B cell (primary cell): Measurements from ENCODE around the gene ARHGEF19. TPM values are rescaled to one million over a fixed set of nuclear protein-coding genes. Genes with fewer than 3 reads are reported as not detected.

ENCODE experiments used
- ATAC-seq: fragments of 200-7000 bp; cut with Tn5 transposase; one replicate; pipeline ENCODE4 v1.10.0; 2021; ENCODE audit warnings: low read depth, mild to moderate bottlenecking, moderate number of reproducible peaks, moderate library complexity
- CTCF ChIA-PET: fragments of 350-600 bp; sonication (Branson Sonifier 250); formaldehyde crosslinking; loops from one replicate; lab custom pipeline; 2021; ENCODE audit warnings: antibody characterized with exemption, inconsistent platforms; lab: Charles Lee
- POLR2A ChIA-PET: fragments of 350-600 bp; sonication (Branson Sonifier 250); formaldehyde crosslinking; loops from one replicate; lab custom pipeline; 2021; ENCODE audit warnings: antibody characterized with exemption; lab: Charles Lee
- DNase-seq: peaks from one replicate; pipeline ENCODE4 v3.0.0; 2013
- H2AFZ ChIP-seq: 2 replicates; pipeline ENCODE4 v1.6.1; 2012; ENCODE audit warnings: mild to moderate bottlenecking, low read depth, low read length; ENCODE audit not compliant: insufficient read depth, poor library complexity, severe bottlenecking
- H3K27ac ChIP-seq, 2 donors: 1 replicate in 1 of 2; 2 replicates in 1 of 2; pipeline ENCODE4 v1.5.1; 2012 to 2013; ENCODE audit warnings: low read length in 2 of 2, mild to moderate bottlenecking in 2 of 2, moderate library complexity in 1 of 2
- H3K27me3 ChIP-seq, 4 experiments: fragments of 200-600 bp in 1 of 4; sonication (generic) in 1 of 4; replicated peaks in 1 of 4; 1 replicate in 2 of 4; 2 replicates in 2 of 4; pipeline versions ENCODE4 v1.6.1 to v1.7.0; 2013 to 2016; ENCODE audit warnings: low read length in 3 of 4, mild to moderate bottlenecking in 2 of 4, mixed read lengths in 1 of 4, moderate library complexity in 1 of 4; ENCODE audit not compliant: insufficient read depth in 4 of 4, control insufficient read depth in 3 of 4; ENCODE audit errors: control extremely low read depth in 1 of 4
- H3K36me3 ChIP-seq, 2 experiments: replicated peaks in 1 of 2; 1 replicate in 1 of 2; 2 replicates in 1 of 2; pipeline versions ENCODE4 v1.6.1 to v1.7.1; 2013; ENCODE audit warnings: low read length in 1 of 2; ENCODE audit not compliant: insufficient read depth in 2 of 2, control insufficient read depth in 1 of 2; ENCODE audit errors: control extremely low read depth in 1 of 2, extremely low read depth in 1 of 2
- H3K4me1 ChIP-seq, 2 donors: fragments of 200-600 bp in 1 of 2; sonication (generic) in 1 of 2; 1 replicate in 1 of 2; 2 replicates in 1 of 2; pipeline versions ENCODE4 v1.5.1 to v1.6.1; 2013 to 2017; ENCODE audit warnings: low read length in 2 of 2; ENCODE audit not compliant: control insufficient read depth in 2 of 2, insufficient read depth in 2 of 2
- H3K4me2 ChIP-seq: replicated peaks from 2 replicates; pipeline ENCODE3; 2012; ENCODE audit warnings: mild to moderate bottlenecking, low read depth, low read length; ENCODE audit not compliant: poor library complexity, severe bottlenecking
- H3K4me3 ChIP-seq, 5 experiments: fragments of 200-600 bp in 1 of 5; sonication (generic) in 1 of 5; 1 replicate in 3 of 5; 2 replicates in 2 of 5; pipeline versions ENCODE4 v1.5.1 to v1.7.0; 2011 to 2016; ENCODE audit warnings: low read length in 4 of 5, mild to moderate bottlenecking in 4 of 5, low read depth in 2 of 5, control low read depth in 1 of 5, moderate library complexity in 1 of 5; ENCODE audit not compliant: insufficient read depth in 1 of 5; ENCODE audit errors: control extremely low read depth in 1 of 5, extremely low read depth in 1 of 5
- H3K79me2 ChIP-seq: fragments of 200-600 bp; sonication (generic); one replicate; pipeline ENCODE4 v1.6.0; 2016; ENCODE audit warnings: low read length; ENCODE audit not compliant: control insufficient read depth, insufficient read depth
- H3K9ac ChIP-seq: fragments of 200-600 bp; sonication (generic); 2 replicates; pipeline ENCODE4 v1.6.1; 2017; ENCODE audit warnings: mild to moderate bottlenecking, low read length, moderate library complexity
- H3K9me3 ChIP-seq, 3 donors: one replicate each; pipeline versions ENCODE4 v1.6.1 to v1.7.1; 2013; ENCODE audit warnings: low read length in 2 of 3; ENCODE audit not compliant: control insufficient read depth in 2 of 3, insufficient read depth in 1 of 3; ENCODE audit errors: control extremely low read depth in 1 of 3
- H4K20me1 ChIP-seq: 2 replicates; pipeline ENCODE4 v1.6.0; 2012; ENCODE audit warnings: mild to moderate bottlenecking, low read length; ENCODE audit not compliant: insufficient read depth, control insufficient read depth, poor library complexity, severe bottlenecking
- H3K27ac Mint-ChIP-seq: one replicate; pipeline ENCODE4 v1.8.0; 2021; ENCODE audit warnings: mixed read lengths
- H3K27me3 Mint-ChIP-seq: one replicate; pipeline ENCODE4 v1.8.0; 2021; ENCODE audit warnings: mixed read lengths
- H3K4me1 Mint-ChIP-seq: one replicate; pipeline ENCODE4 v1.8.0; 2021; ENCODE audit warnings: mixed read lengths
- H3K4me3 Mint-ChIP-seq: one replicate; pipeline ENCODE4 v1.8.0; 2021; ENCODE audit warnings: mixed read lengths
- H3K9me3 Mint-ChIP-seq: one replicate; pipeline ENCODE4 v1.8.0; 2022; ENCODE audit warnings: mixed read lengths; ENCODE audit not compliant: insufficient read depth
- EZH2 ChIP-seq: IDR thresholded peaks from 2 replicates; pipeline ENCODE4 v1.6.1; 2012; ENCODE audit warnings: borderline replicate concordance, low read depth, mild to moderate bottlenecking, moderate library complexity, low read length; ENCODE audit not compliant: insufficient read depth, poor library complexity, severe bottlenecking
- WGBS: methylation state at CpG from one replicate; pipeline ENCODE4 v1.1.5; 2013; ENCODE audit warnings: missing lambda C conversion rate; ENCODE audit not compliant: insufficient coverage; 5-methylcytosine and 5-hydroxymethylcytosine counted together
- intact Hi-C: fragments of 100-400 bp; cut with micrococcal nuclease; formaldehyde crosslinking; loops from one replicate; pipeline ENCODE4 v1.10.0; 2022
- polyA plus RNA-seq: library from polyadenylated mRNA; depleted of rRNA; stranded (reverse); fragments of >200 nt; gene quantifications from 2 replicates; pipeline ENCODE4 v1.2.3, GENCODE V29; 2012
- total RNA-seq, 2 donors: library from RNA; stranded (reverse); fragments of 120-200 nt in 1 of 2; gene quantifications; 1 replicate in 1 of 2; 2 replicates in 1 of 2; pipeline versions ENCODE4 v1.2.3 to v1.2.4, GENCODE V29; 2013 to 2022
- TF ChIP-seq, protein P1 (sequence below): fragments of 200-600 bp; IDR thresholded peaks from one replicate; pipeline ENCODE4 v1.8.0; 2022; ENCODE audit warnings: antibody characterized with exemption, mild to moderate bottlenecking

The ARHGEF19 gene
- total and polyA plus RNA-seq, 2 donors (not counting 1 experiment from before 2014, with no cell fraction given) = 13.9 to 20.9 TPM

DNA sequence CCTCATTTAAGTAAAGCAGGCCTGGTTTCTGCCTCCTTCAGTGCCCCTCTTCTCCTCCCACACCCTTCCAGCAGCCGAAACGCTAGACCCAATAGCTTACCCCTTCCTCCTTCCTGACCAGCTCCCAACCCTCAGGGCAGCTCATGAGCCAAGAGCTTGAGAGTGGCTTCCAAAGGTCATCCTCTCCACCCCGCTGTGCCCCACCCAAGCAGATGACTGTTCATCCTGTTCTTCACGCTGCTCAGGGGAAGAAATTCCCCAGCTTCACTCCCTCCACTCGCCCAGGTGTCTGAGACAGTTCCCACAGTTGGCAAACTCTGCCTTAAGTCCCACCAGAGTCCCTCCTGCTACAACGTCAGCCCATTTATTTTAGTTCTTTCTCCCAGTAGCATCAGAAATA is 23.4 kb downstream of the ARHGEF19 start:
- Mint-ChIP-seq H3K4me3 (no peak overlapping the region), H3K27me3 (peaks cover 18% of the 10 kb centered on the region), H3K27ac (no peak overlapping the region), H3K4me1 (peaks cover 2% of the 10 kb centered on the region), H3K9me3 (no peaks in the 10 kb centered on the region)
- peaks cover 5 to 7% of the 10 kb centered on the region in 2 donors for H3K4me1 ChIP-seq
- POLR2A ChIA-PET = interaction anchor here (0.6 to 0.7 kb wide), 2 partner anchors 95 to 110 kb away, joined by 3 to 5 read pairs; no protein-coding TSS in a partner anchor
- intact Hi-C loops = no loop called here
- DNase-seq = no peak
- TF ChIP-seq, protein P1, sequence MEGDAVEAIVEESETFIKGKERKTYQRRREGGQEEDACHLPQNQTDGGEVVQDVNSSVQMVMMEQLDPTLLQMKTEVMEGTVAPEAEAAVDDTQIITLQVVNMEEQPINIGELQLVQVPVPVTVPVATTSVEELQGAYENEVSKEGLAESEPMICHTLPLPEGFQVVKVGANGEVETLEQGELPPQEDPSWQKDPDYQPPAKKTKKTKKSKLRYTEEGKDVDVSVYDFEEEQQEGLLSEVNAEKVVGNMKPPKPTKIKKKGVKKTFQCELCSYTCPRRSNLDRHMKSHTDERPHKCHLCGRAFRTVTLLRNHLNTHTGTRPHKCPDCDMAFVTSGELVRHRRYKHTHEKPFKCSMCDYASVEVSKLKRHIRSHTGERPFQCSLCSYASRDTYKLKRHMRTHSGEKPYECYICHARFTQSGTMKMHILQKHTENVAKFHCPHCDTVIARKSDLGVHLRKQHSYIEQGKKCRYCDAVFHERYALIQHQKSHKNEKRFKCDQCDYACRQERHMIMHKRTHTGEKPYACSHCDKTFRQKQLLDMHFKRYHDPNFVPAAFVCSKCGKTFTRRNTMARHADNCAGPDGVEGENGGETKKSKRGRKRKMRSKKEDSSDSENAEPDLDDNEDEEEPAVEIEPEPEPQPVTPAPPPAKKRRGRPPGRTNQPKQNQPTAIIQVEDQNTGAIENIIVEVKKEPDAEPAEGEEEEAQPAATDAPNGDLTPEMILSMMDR = no peak
- TF ChIP-seq EZH2 = no peak
- no peak overlapping the region for H3K4me2 ChIP-seq
- H3K27ac ChIP-seq = no peak overlapping the region
- H2AFZ ChIP-seq = no peak overlapping the region
- no peaks in the 10 kb centered on the region for H3K79me2 ChIP-seq
- CTCF ChIA-PET = interaction anchor here (2.0 to 12.1 kb wide), 3 partner anchors 109 to 181 kb away, joined by 5 to 237 read pairs (median 12); partner anchors contain the start of gene FAM131C
- H3K9ac ChIP-seq = no peak overlapping the region
- peaks cover 0 to 26% (median 9%) of the 10 kb centered on the region in 4 experiments for H3K27me3 ChIP-seq
- no peak overlapping the region for H3K4me3 ChIP-seq
- ATAC-seq = no peak
- 56% methylated on average over 6 of the region's 6 CpGs for WGBS
- H3K9me3 ChIP-seq = no peaks in the 10 kb centered on the region
- H4K20me1 ChIP-seq = no peaks in the 10 kb centered on the region
- H3K36me3 ChIP-seq = no peaks in the 10 kb centered on the region

DNA sequence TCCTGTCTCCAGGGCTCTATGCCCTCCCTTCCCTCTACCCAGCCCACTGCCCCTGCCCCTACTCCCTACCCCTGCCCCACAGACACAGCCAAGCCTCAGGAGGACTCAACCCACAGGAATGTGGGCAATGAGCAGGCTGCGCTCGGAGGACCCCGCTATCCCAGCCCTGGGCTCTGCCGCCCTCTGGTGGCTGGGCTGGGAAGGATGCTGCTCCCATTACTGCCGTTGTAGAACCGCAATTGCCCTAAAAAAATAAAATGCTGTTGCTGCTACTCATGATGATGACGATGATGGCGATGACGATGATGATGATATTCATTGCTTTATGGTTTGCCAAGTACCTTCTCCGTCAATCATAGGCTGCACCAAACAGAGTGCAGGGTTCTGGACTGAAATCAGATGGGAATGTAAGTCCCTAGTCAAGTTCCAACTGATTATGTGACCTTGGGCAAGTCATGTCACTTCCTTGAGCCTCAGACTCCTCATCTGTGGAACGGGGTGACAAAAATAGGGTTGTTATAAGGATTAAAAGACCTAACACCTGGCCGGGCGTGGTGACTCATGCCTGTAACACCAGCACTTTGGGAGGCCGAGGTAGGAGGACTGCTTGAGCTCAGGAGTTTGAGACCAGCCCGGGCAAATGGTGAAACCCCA is 24.6 kb downstream of the ARHGEF19 start:
- intact Hi-C loops = loop anchor here (1.0 kb wide), 4 partner anchors 56 to 396 kb away; no protein-coding TSS in a partner anchor
- POLR2A ChIA-PET = no interaction called here
- ATAC-seq = peak; percentile 88

More for the DNA sequence above, 24.6 kb downstream of the ARHGEF19 start:
- no peak overlapping the region for H3K4me3 ChIP-seq
- H3K79me2 ChIP-seq = no peaks in the 10 kb centered on the region
- H3K4me2 ChIP-seq = peak overlapping the region; percentile 32
- no peaks in the 10 kb centered on the region for H4K20me1 ChIP-seq
- H3K9me3 ChIP-seq = no peaks in the 10 kb centered on the region
- H2AFZ ChIP-seq = peak overlapping the region; percentile 51
- H3K36me3 ChIP-seq = no peaks in the 10 kb centered on the region
- H3K27ac ChIP-seq = no peak overlapping the region
- DNase-seq = peak; percentile 81
- Mint-ChIP-seq H3K4me3 (no peak overlapping the region), H3K4me1 (peaks cover 2% of the 10 kb centered on the region), H3K9me3 (no peaks in the 10 kb centered on the region), H3K27ac (no peak overlapping the region), H3K27me3 (peaks cover 24% of the 10 kb centered on the region)
- 22% methylated on average over 14 of the region's 15 CpGs for WGBS
- TF ChIP-seq EZH2 = no peak
- TF ChIP-seq, protein P1 = peak; percentile 95
- H3K4me1 ChIP-seq = peaks cover 5 to 7% of the 10 kb centered on the region in 2 donors
- H3K27me3 ChIP-seq = peaks cover 0 to 26% (median 9%) of the 10 kb centered on the region in 4 experiments
- no peak overlapping the region for H3K9ac ChIP-seq
- CTCF ChIA-PET = interaction anchor here (0.6 to 12.1 kb wide), 13 partner anchors 8 to 384 kb away, joined by 3 to 237 read pairs (median 4); partner anchors contain the start of gene FAM131C
